ENCODE results near the gene NOTCH2.

NOTCH2 gene

GRCh38 chr1:119869995-119870394 lies 199.5 kb downstream of the NOTCH2 start:
- DNase-seq = no peak

DNA sequence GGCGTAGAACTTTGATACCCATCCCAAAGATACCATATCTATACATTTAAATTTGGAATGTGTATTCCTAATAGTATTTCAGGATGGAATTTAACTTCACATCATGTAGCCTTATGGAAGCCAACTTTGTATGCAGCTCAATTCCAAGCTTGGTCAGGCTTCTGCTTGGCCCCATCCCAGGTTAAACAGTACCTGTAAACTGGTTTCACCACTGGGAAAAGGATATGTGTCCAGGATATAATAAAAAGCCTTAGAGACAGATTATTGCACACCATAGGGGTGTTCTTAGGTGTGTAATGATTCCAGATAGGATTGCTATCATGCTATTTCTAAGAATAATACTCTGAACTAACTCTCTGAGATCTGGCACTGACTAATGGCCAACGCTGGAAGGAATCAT lies 201.3 kb downstream of the NOTCH2 start:
- DNase-seq = no peak

- no peak for DNase-seq
Measured at GRCh38 chr1:119866451-119866850, 203.0 kb downstream of the NOTCH2 start.

DNA sequence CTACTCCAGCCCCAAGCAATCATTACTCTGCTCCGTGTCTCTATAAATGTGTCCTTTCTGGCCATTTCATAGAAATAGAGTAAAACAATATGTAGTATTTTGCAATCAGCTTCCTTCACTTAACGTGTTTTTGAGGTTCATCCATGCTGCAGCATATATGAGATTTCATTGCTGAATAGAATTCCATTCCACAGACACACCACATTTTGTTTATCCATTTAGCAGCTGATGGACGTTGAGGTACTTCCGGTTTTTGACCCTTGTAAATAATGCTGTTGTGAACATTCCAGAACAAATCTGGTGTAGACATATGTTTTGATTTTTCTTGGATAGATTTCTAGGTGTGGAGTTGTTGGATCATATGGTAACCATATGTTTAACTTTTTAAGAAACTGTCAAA lies 203.8 kb downstream of the NOTCH2 start:
- no peak for DNase-seq

GRCh38 chr1:119862276-119862675 lies 207.2 kb downstream of the NOTCH2 start:
- no peak for DNase-seq

All from stimulated activated naive CD4-positive, alpha-beta T cell (primary cell).